Esophagus squamous epithelium (tissue), 4 donors: ENCODE results near the gene SLC15A4.

ENCODE experiments used
- POLR2A ChIP-seq, 4 donors: fragments of 450-650 bp; IDR thresholded peaks; one replicate each; pipeline ENCODE4 v1.6.1; 2017; ENCODE audit warnings: antibody characterized with exemption in 4 of 4, mild to moderate bottlenecking in 4 of 4, moderate library complexity in 3 of 4
- TF ChIP-seq, protein P1 (sequence below), 6 experiments: fragments of 450-650 bp in 4 of 6; fragments of 200-600 bp in 2 of 6; sonication (generic) in 2 of 6; IDR thresholded peaks; one replicate each; pipeline ENCODE4 v1.5.1; 2016 to 2019; ENCODE audit warnings: antibody characterized with exemption in 6 of 6, mild to moderate bottlenecking in 4 of 6, moderate library complexity in 4 of 6

DNA sequence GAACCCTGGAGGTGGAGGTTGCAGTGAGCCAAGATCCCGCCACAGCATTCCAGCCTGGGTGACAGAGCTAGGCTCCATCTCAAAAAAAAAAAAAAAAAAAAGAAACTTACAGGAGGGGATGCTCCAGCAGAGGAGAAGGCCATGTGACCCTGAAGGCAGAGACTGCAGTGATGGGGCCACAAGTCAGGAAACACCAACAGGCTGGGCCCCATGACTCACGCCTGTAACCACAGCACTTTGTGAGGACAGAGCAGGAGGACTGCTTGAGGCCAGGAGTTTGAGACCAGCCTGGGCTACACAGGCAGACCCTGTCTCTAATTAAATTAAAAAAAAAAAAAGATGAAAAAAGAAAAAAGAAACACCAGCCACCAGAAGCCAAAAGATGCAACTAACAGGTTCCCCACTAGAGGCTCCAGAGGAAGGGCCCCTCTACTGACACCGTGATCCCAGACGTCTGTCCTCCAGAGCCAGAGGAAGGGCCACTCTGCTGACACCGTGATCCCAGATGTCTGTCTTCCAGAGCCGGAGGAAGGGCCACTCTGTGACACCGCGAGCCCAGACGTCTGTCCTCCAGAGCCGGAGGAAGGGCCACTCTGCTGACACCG lies 20.4 kb upstream of the SLC15A4 start:
- TF ChIP-seq, protein P1, sequence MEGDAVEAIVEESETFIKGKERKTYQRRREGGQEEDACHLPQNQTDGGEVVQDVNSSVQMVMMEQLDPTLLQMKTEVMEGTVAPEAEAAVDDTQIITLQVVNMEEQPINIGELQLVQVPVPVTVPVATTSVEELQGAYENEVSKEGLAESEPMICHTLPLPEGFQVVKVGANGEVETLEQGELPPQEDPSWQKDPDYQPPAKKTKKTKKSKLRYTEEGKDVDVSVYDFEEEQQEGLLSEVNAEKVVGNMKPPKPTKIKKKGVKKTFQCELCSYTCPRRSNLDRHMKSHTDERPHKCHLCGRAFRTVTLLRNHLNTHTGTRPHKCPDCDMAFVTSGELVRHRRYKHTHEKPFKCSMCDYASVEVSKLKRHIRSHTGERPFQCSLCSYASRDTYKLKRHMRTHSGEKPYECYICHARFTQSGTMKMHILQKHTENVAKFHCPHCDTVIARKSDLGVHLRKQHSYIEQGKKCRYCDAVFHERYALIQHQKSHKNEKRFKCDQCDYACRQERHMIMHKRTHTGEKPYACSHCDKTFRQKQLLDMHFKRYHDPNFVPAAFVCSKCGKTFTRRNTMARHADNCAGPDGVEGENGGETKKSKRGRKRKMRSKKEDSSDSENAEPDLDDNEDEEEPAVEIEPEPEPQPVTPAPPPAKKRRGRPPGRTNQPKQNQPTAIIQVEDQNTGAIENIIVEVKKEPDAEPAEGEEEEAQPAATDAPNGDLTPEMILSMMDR (IDR thresholded peaks at IDR 0.05), result no peak
- no peak for TF ChIP-seq POLR2A (IDR thresholded peaks at IDR 0.05)
